Tongue (tissue), 2 donors: ENCODE measurements around the gene BCL11B. TPM values are rescaled to one million over a fixed set of nuclear protein-coding genes. Genes with fewer than 3 reads are reported as not detected.
"Not testable (repeated sequence)": the region's sequence is repeated elsewhere in the genome, so short reads cannot be mapped to it uniquely, and the experiment has no call there.

Experiments used
- DNase-seq: peaks from one replicate; pipeline ENCODE4 v3.0.0-alpha.2; 2015
- total RNA-seq: library from RNA; depleted of rRNA; stranded (reverse); fragments of >200 nt; gene quantifications from one replicate; pipeline ENCODE4 v1.2.3, GENCODE V29; 2014

Gene BCL11B
- total RNA-seq, 1 donor from 2014 or later, result 5.7 TPM

- peak; percentile 56 for DNase-seq
Measured at GRCh38 chr14:99199846-99200653, 71.9 kb downstream of the BCL11B start.

GRCh38 chr14:99198746-99199502 is 73.1 kb downstream of the BCL11B start:
- DNase-seq, result no peak

- DNase-seq, result no peak
Measured at GRCh38 chr14:99196310-99196650, 75.7 kb downstream of the BCL11B start.

- DNase-seq, result no peak
Measured at GRCh38 chr14:99195602-99196309, 76.2 kb downstream of the BCL11B start.

- no peak for DNase-seq
Measured at GRCh38 chr14:99194736-99195135, 77.3 kb downstream of the BCL11B start.

GRCh38 chr14:99194136-99194535 is 77.9 kb downstream of the BCL11B start:
- no peak for DNase-seq

- DNase-seq, result no peak
Measured at GRCh38 chr14:99192830-99193229, 79.2 kb downstream of the BCL11B start.

- peak; percentile 95 for DNase-seq
Measured at GRCh38 chr14:99192028-99192621, 79.9 kb downstream of the BCL11B start.

GRCh38 chr14:99191395-99192027 is 80.5 kb downstream of the BCL11B start:
- no peak for DNase-seq

GRCh38 chr14:99190696-99191394 is 81.2 kb downstream of the BCL11B start:
- no peak for DNase-seq

- DNase-seq, result no peak
Measured at GRCh38 chr14:99189201-99189801, 82.7 kb downstream of the BCL11B start.

GRCh38 chr14:99188731-99189191 is 83.2 kb downstream of the BCL11B start:
- no peak for DNase-seq

GRCh38 chr14:99187858-99188257 is 84.1 kb downstream of the BCL11B start:
- no peak for DNase-seq

- DNase-seq, result no peak
Measured at GRCh38 chr14:99186956-99187690, 84.9 kb downstream of the BCL11B start.

GRCh38 chr14:99186336-99186735 is 85.7 kb downstream of the BCL11B start:
- not testable (repeated sequence) for DNase-seq

GRCh38 chr14:99185436-99186068 is 86.4 kb downstream of the BCL11B start:
- no peak for DNase-seq

- DNase-seq, result no peak
Measured at GRCh38 chr14:99183716-99184115, 88.3 kb downstream of the BCL11B start.

GRCh38 chr14:99183311-99183710 is 88.7 kb downstream of the BCL11B start:
- DNase-seq, result no peak

- no peak for DNase-seq
Measured at GRCh38 chr14:99182548-99183250, 89.3 kb downstream of the BCL11B start.
